ENCODE data around the gene PLA2G4B.

PLA2G4B gene

DNA sequence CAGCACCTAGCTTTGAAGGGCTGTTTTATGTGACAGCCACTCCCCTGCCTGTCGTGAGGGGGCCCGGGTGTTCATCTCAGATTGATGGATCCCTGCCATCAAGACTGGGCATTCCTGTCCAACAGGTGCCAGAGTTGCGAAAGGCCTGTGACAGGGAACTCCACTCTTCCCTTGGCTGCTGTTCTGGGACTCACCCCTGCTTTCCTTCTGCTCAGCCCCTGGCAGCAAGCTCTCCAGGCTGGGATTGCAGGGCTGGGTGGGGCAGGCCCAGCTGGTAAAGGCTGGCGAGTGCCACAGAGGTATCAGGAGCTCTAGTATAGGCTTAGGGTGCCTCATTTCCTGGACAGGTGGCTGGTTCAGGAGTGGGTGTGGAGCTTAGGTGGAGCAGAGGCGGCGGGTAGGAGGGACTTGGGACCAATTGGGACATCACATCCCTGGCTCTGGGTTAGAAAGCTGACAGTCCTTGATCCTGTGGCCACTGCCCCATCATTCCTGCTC, at the start of gene PLA2G4B:
Gene PLA2G4B, plus strand, starts transcription at position 448 of the 498 bp plus-strand sequence. CDS start 67 bp downstream, outside the sequence.
- H3K36me3 ChIP-seq (ENCODE audit: control insufficient read depth, insufficient read depth, low read length): peaks cover 15% of the 10 kb centered on the region
- H3K9me3 ChIP-seq (ENCODE audit: control insufficient read depth, insufficient read depth, low read length): no peaks in the 10 kb centered on the region
- H3K9ac ChIP-seq (ENCODE audit: low read depth, low read length): no peak within 1 kb of the TSS
- no peaks in the 10 kb centered on the region for H3K4me1 ChIP-seq (ENCODE audit: control insufficient read depth, insufficient read depth, low read length)
- no peaks in the 10 kb centered on the region for H3K27me3 ChIP-seq (ENCODE audit: control insufficient read depth, insufficient read depth, low read length)
- H3K4me3 ChIP-seq (ENCODE audit: low read depth, low read length): no peak within 1 kb of the TSS

DNA sequence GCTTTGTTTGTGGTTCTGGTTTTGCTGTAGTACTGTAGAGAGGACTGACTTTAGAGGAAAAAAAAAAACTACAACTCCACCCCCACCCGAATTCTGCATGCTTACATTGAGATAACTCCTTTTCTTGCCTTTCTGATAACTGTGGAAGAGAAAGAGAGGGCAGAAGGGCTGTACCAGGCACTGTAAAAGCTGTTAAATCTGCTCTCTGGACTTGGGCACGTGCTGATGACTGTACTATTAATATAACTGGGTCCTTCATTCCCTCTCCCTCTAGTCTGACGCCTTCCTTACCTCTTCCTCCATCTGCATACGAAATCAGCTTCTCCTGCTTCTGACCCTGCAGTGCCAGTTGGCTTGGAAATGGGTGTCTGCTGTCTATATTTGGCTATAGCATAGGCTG, 49.4 kb upstream of the PLA2G4B start:
- Histone ChIP-seq H3K4me3 (ENCODE audit: low read depth, low read length) (no peak overlapping the region), H3K9ac (ENCODE audit: low read depth, low read length) (no peak overlapping the region), H3K9me3 (ENCODE audit: control insufficient read depth, insufficient read depth, low read length) (no peaks in the 10 kb centered on the region), H3K4me1 (ENCODE audit: control insufficient read depth, insufficient read depth, low read length) (peaks cover 24% of the 10 kb centered on the region), H3K36me3 (ENCODE audit: control insufficient read depth, insufficient read depth, low read length) (no peaks in the 10 kb centered on the region), H3K27me3 (ENCODE audit: control insufficient read depth, insufficient read depth, low read length) (no peaks in the 10 kb centered on the region)

GRCh38 chr15:41789662-41790061, 49.0 kb upstream of the PLA2G4B start:
- Histone ChIP-seq H3K4me1 (ENCODE audit: control insufficient read depth, insufficient read depth, low read length) (peaks cover 24% of the 10 kb centered on the region), H3K9ac (ENCODE audit: low read depth, low read length) (no peak overlapping the region)

GRCh38 chr15:41790169-41790568, 48.5 kb upstream of the PLA2G4B start:
- Histone ChIP-seq H3K4me1 (ENCODE audit: control insufficient read depth, insufficient read depth, low read length) (peaks cover 24% of the 10 kb centered on the region), H3K27me3 (ENCODE audit: control insufficient read depth, insufficient read depth, low read length) (no peaks in the 10 kb centered on the region), H3K9ac (ENCODE audit: low read depth, low read length) (no peak overlapping the region), H3K9me3 (ENCODE audit: control insufficient read depth, insufficient read depth, low read length) (no peaks in the 10 kb centered on the region), H3K4me3 (ENCODE audit: low read depth, low read length) (no peak overlapping the region), H3K36me3 (ENCODE audit: control insufficient read depth, insufficient read depth, low read length) (no peaks in the 10 kb centered on the region)

More at GRCh38 chr15:41789662-41790061, 49.0 kb upstream of the PLA2G4B start:
- no peaks in the 10 kb centered on the region for H3K36me3 ChIP-seq (ENCODE audit: control insufficient read depth, insufficient read depth, low read length)
- no peaks in the 10 kb centered on the region for H3K9me3 ChIP-seq (ENCODE audit: control insufficient read depth, insufficient read depth, low read length)
- H3K27me3 ChIP-seq (ENCODE audit: control insufficient read depth, insufficient read depth, low read length): no peaks in the 10 kb centered on the region
- H3K4me3 ChIP-seq (ENCODE audit: low read depth, low read length): no peak overlapping the region

DNA sequence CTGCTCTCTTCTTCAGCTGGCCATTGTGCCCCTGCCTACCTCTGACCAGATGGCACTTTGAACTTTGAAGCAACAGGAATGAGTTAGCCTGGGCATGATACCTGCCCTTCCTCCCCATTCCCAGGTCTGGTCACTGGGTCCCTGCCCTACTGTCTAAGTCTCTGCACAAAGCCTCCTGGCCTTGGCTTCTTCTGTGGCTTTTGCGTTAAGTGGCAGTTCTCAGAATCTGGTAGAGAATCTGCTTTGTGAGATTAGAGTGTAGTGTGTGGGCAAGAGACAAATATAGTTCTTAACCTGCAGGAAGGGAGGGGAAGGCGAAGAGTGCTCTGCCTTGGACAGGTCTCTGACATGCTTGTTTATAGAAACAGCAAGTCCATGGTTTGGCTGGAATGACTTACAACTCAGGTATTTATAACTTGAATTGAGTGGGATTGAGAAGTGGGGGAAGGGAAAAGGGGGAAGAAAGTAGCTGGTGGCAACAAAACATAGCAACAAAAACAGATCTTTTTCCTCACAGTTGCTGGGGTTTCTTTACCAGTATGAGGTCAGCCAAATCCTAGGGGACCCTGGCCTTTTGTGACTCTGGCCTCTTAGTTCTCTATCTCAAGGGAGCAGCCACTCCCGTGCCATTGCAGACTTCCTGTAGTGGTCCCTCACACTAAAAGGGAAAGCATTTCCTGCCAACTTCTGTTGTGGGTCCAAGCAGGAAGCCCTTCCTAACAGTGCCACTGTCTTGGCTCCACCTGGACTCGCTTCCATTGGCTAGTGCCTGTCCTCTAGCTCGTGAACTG, 47.7 kb upstream of the PLA2G4B start:
- Histone ChIP-seq H3K4me3 (ENCODE audit: low read depth, low read length) (no peak overlapping the region), H3K9me3 (ENCODE audit: control insufficient read depth, insufficient read depth, low read length) (no peaks in the 10 kb centered on the region), H3K4me1 (ENCODE audit: control insufficient read depth, insufficient read depth, low read length) (peaks cover 24% of the 10 kb centered on the region), H3K9ac (ENCODE audit: low read depth, low read length) (no peak overlapping the region), H3K36me3 (ENCODE audit: control insufficient read depth, insufficient read depth, low read length) (no peaks in the 10 kb centered on the region), H3K27me3 (ENCODE audit: control insufficient read depth, insufficient read depth, low read length) (no peaks in the 10 kb centered on the region)

- no peak overlapping the region for H3K9ac ChIP-seq (ENCODE audit: low read depth, low read length)
- H3K4me3 ChIP-seq (ENCODE audit: low read depth, low read length): no peak overlapping the region
- peaks cover 24% of the 10 kb centered on the region for H3K4me1 ChIP-seq (ENCODE audit: control insufficient read depth, insufficient read depth, low read length)
- no peaks in the 10 kb centered on the region for H3K27me3 ChIP-seq (ENCODE audit: control insufficient read depth, insufficient read depth, low read length)
- no peaks in the 10 kb centered on the region for H3K9me3 ChIP-seq (ENCODE audit: control insufficient read depth, insufficient read depth, low read length)
- H3K36me3 ChIP-seq (ENCODE audit: control insufficient read depth, insufficient read depth, low read length): no peaks in the 10 kb centered on the region
These were observed 47.1 kb upstream of the PLA2G4B start for GRCh38 chr15:41791547-41791937.

GRCh38 chr15:41792000-41792637, 46.5 kb upstream of the PLA2G4B start:
- H3K9me3 ChIP-seq (ENCODE audit: control insufficient read depth, insufficient read depth, low read length): no peaks in the 10 kb centered on the region
- H3K27me3 ChIP-seq (ENCODE audit: control insufficient read depth, insufficient read depth, low read length): no peaks in the 10 kb centered on the region
- H3K4me3 ChIP-seq (ENCODE audit: low read depth, low read length): no peak overlapping the region
- no peak overlapping the region for H3K9ac ChIP-seq (ENCODE audit: low read depth, low read length)
- no peaks in the 10 kb centered on the region for H3K36me3 ChIP-seq (ENCODE audit: control insufficient read depth, insufficient read depth, low read length)
- H3K4me1 ChIP-seq (ENCODE audit: control insufficient read depth, insufficient read depth, low read length): peaks cover 24% of the 10 kb centered on the region

DNA sequence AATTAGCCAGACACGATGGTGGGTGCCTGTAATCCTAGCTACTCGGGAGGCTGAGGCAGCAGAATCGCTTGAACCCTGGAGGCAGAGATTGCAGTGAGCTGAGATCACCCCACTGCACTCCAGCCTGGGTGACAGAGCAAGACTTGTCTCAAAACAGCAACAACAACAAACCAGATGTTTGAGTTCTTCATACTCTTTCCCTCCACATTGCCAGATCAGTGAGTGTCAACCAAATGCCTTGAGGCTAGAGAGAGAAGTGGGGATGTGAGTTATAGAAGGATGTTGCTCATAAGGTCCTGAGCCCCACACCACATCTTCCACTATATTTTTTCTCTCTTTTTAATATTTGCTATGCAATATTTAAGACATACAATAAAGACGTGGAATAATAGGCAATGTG, 44.6 kb upstream of the PLA2G4B start:
- H3K9me3 ChIP-seq (ENCODE audit: control insufficient read depth, insufficient read depth, low read length): no peaks in the 10 kb centered on the region
- peaks cover 22% of the 10 kb centered on the region for H3K4me1 ChIP-seq (ENCODE audit: control insufficient read depth, insufficient read depth, low read length)
- H3K9ac ChIP-seq (ENCODE audit: low read depth, low read length): no peak overlapping the region
- no peaks in the 10 kb centered on the region for H3K27me3 ChIP-seq (ENCODE audit: control insufficient read depth, insufficient read depth, low read length)
- no peaks in the 10 kb centered on the region for H3K36me3 ChIP-seq (ENCODE audit: control insufficient read depth, insufficient read depth, low read length)
- no peak overlapping the region for H3K4me3 ChIP-seq (ENCODE audit: low read depth, low read length)

DNA sequence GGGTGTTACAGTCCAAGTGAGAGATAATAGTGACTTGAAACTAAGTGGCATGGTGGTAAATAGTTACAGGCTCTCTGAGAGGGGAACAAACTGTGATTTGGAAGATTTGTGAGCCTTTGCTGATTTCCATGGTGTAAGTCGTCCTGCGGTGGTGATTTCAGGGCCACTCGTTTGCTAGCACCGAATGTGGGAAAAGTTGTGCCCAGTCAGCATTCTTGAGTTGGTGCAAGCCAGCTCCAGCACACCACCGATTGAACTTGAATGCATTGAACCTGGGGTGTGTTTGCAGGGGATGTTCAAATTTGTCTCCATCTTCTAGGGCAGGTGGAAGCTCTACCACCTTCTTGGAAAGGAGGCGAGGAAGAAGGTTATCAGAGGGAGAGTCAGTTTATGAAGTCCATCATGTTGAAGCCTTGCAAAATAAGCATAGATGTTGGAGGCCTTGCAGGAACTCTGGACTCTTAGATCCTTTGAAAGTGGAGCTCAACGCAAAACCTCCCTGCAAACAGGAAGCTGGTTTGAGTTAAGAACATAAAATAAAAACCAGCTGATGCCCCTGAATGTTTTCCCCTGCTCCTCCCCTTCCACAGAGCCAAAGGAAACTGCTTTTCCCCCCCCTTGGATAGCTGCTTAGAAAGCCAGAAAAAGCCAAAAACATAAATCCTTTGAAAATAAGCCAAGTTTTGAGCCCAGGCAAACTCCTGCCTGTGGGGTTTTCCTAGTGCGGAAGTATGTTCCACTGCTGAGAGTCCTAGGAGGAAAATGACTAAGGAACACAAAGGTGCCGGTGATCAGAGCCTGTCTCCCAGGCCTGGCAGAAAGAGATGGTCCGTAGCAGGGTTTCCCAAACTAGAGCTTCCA, 42.4 kb upstream of the PLA2G4B start:
- H3K4me3 ChIP-seq (ENCODE audit: low read depth, low read length): no peak overlapping the region
- H3K9ac ChIP-seq (ENCODE audit: low read depth, low read length): no peak overlapping the region
- H3K36me3 ChIP-seq (ENCODE audit: control insufficient read depth, insufficient read depth, low read length): no peaks in the 10 kb centered on the region
- peaks cover under 1% of the 10 kb centered on the region for H3K4me1 ChIP-seq (ENCODE audit: control insufficient read depth, insufficient read depth, low read length)
- no peaks in the 10 kb centered on the region for H3K27me3 ChIP-seq (ENCODE audit: control insufficient read depth, insufficient read depth, low read length)
- H3K9me3 ChIP-seq (ENCODE audit: control insufficient read depth, insufficient read depth, low read length): no peaks in the 10 kb centered on the region

DNA sequence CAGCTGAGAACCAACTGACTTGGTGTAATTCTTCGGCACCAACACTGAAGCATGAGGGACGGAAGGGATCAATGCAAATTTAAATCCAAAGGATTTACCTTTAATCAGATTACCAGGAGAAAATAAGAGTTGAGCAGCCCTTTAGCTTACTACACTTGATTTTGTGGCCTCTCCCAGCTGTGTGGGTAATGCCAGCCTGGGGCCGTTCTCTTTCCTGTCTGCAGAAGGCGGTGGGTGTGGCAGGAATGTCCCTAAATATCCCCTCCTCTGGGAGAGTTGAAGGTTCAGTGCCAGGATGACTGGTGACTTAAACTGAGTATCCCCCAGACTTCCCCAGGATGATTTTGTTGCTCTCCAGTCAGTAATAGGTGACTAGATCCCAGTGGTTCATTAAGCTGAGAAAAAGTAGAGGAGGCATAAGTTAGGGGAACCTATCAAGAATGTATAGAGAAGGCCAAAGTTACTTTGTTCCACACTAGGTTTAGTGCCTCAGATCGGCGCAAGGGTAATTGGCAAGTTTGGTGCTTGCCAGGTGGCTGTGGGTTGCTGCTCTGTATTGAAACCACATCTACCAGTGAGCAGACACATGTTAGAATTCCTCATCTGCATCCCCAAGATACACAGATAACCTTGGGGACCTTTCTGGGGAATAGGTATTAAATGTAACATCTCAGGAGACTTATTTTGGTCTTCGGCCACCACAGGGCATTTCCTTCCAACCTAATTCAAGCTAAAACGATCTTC, 41.3 kb upstream of the PLA2G4B start:
- Histone ChIP-seq H3K4me3 (ENCODE audit: low read depth, low read length) (no peak overlapping the region), H3K4me1 (ENCODE audit: control insufficient read depth, insufficient read depth, low read length) (no peaks in the 10 kb centered on the region), H3K9ac (ENCODE audit: low read depth, low read length) (no peak overlapping the region), H3K36me3 (ENCODE audit: control insufficient read depth, insufficient read depth, low read length) (no peaks in the 10 kb centered on the region), H3K27me3 (ENCODE audit: control insufficient read depth, insufficient read depth, low read length) (no peaks in the 10 kb centered on the region), H3K9me3 (ENCODE audit: control insufficient read depth, insufficient read depth, low read length) (no peaks in the 10 kb centered on the region)

Measured in iPS-15b (cell line).